Measurements from ENCODE around the gene PRRT2. TPM values are rescaled to one million over a fixed set of nuclear protein-coding genes. Genes with fewer than 3 reads are reported as not detected.
A peak's percentile ranks its signal among the peaks of the same experiment; 100 is the strongest.

Gene PRRT2
- total RNA-seq, 3 donors from 2014 or later, result 2.9 to 3.9 (median 3.5) TPM

DNA sequence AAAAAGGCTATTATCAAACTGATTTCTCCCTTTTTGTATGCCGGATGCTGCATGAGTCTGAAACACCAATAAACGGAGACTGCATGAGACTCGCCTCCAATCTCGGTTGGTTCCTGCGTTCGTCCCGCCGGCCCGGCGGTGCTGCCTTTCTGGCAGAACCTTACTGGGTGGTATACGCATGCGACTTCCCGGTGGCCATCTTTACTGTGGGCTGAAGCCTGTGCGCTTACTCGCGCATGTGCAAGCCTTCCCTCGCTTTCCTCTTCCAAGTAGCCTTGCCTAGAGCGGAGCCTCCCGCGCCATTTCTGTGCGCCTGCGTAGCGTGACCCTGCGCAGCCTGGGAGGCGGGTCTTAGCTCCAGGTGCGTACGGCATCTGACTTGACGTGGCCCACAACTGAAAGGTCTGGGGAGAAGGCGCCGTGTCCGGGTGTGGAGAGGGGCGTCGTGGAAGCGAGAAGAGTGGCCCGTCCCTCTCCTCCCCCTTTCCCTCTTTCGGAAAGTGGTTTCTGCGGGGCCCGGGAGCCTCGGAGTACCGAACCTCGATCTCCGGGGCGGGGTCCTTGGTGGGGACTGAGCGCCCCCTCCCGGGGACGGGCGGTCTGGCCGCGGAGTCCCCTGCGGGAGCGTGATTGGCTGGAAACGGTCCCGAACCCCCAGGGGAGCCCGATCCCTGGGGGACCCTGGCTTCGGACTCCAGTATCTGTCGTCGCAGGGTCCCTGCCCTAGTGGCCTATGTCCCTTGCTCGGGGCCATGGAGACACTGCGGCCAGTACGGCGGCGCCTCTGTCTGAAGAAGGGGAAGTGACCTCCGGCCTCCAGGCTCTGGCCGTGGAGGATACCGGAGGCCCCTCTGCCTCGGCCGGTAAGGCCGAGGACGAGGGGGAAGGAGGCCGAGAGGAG lies 4.0 kb downstream of the PRRT2 start, which contains the start of gene PAGR1:
TSS of gene PAGR1 (plus strand) at position 360 of the 901 bp plus-strand sequence. CDS start at position 734, 374 bp downstream.
- intact Hi-C loops (cut with DNase I; ENCODE audit: low total_unique reads), result no loop called here
- peak; percentile 98 to 99 for DNase-seq (ENCODE audit: low spot score in 2 of 2)
- H3K27ac ChIP-seq, result peak within 1 kb of the TSS; percentile 94 to 96
- H3K27me3 ChIP-seq, result no peaks in the 10 kb centered on the region
- TF ChIP-seq, protein P1, sequence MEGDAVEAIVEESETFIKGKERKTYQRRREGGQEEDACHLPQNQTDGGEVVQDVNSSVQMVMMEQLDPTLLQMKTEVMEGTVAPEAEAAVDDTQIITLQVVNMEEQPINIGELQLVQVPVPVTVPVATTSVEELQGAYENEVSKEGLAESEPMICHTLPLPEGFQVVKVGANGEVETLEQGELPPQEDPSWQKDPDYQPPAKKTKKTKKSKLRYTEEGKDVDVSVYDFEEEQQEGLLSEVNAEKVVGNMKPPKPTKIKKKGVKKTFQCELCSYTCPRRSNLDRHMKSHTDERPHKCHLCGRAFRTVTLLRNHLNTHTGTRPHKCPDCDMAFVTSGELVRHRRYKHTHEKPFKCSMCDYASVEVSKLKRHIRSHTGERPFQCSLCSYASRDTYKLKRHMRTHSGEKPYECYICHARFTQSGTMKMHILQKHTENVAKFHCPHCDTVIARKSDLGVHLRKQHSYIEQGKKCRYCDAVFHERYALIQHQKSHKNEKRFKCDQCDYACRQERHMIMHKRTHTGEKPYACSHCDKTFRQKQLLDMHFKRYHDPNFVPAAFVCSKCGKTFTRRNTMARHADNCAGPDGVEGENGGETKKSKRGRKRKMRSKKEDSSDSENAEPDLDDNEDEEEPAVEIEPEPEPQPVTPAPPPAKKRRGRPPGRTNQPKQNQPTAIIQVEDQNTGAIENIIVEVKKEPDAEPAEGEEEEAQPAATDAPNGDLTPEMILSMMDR (IDR thresholded peaks at IDR 0.05), result peak; percentile 76 to 91 (median 86)
- TF ChIP-seq POLR2AphosphoS5 (IDR thresholded peaks at IDR 0.05), result peak; percentile 89 to 91 (median 91)
- TF ChIP-seq POLR2A (IDR thresholded peaks at IDR 0.05), result peak; percentile 48
- H3K4me1 ChIP-seq, result peaks cover 0 to 11% of the 10 kb centered on the region in 2 donors
- peak within 1 kb of the TSS; percentile 64 to 84 (median 81) for H3K4me3 ChIP-seq
- no peaks in the 10 kb centered on the region for H3K36me3 ChIP-seq
- H3K9me3 ChIP-seq, result no peaks in the 10 kb centered on the region

DNA sequence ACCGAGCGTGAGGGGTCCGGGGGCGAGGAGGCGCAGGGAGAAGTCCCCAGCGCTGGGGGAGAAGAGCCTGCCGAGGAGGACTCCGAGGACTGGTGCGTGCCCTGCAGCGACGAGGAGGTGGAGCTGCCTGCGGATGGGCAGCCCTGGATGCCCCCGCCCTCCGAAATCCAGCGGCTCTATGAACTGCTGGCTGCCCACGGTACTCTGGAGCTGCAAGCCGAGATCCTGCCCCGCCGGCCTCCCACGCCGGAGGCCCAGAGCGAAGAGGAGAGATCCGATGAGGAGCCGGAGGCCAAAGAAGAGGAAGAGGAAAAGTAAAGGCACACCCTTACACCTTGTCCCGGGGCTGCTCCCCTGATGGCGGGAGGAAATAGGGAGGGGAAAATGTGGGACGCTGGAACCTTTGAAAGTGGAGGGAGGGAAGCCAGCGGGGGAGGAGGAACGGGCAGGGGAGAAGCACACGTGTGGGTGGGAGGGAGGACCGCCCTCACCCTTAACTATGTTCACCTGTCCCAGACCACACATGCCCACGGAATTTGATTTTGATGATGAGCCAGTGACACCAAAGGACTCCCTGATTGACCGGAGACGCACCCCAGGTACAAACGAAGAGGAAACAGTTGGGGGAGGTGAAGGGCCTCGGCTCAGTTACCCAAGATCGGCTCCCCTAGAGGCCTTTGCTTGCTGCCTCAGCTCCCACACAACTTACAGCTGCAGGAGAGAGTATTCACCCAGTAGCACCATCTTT lies 4.9 kb downstream of the PRRT2 start:
- Histone ChIP-seq H3K27ac (peak overlapping the region; percentile 94 to 96), H3K4me1 (peaks cover 4 to 11% of the 10 kb centered on the region in 2 donors), H3K9me3 (no peaks in the 10 kb centered on the region), H3K27me3 (no peaks in the 10 kb centered on the region), H3K4me3 (peak overlapping the region; percentile 64 to 84 (median 81)), H3K36me3 (no peaks in the 10 kb centered on the region)
- no peak for DNase-seq (ENCODE audit: low spot score in 2 of 2)
- TF ChIP-seq, protein P1 (IDR thresholded peaks at IDR 0.05), result peak in 1 of 3 donors; percentile 20
- TF ChIP-seq POLR2AphosphoS5 (IDR thresholded peaks at IDR 0.05), result no peak
- intact Hi-C loops (cut with DNase I; ENCODE audit: low total_unique reads), result no loop called here

DNA sequence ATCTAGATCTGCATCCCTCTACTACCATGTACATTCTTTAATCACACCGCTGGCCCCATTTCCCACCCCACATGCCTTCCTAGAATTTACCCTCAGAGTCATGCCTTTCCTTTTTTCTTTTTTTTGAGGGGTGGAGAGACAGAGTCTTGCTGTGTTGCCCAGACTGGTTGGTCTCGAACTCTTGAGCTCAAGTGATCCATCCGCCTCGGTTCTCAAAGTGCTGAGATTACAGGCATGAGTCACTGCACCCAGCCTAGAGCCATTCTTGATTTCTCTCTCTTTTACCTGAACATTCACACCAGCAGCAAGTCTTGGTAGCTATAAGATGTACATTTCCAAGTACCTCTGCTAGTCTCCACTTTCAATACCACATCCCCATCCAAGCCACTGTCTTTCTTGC lies 6.1 kb downstream of the PRRT2 start:
- intact Hi-C loops (cut with DNase I; ENCODE audit: low total_unique reads), result no loop called here

DNA sequence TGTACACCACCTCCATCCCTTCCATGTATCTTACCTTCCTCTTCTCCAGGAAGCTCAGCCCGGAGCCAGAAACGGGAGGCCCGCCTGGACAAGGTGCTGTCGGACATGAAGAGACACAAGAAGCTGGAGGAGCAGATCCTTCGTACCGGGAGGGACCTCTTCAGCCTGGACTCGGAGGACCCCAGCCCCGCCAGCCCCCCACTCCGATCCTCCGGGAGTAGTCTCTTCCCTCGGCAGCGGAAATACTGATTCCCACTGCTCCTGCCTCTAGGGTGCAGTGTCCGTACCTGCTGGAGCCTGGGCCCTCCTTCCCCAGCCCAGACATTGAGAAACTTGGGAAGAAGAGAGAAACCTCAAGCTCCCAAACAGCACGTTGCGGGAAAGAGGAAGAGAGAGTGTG lies 7.5 kb downstream of the PRRT2 start:
- H3K27ac ChIP-seq, result peak overlapping the region; percentile 93 to 98
- H3K27me3 ChIP-seq, result no peaks in the 10 kb centered on the region
- no peaks in the 10 kb centered on the region for H3K9me3 ChIP-seq
- intact Hi-C loops (cut with DNase I; ENCODE audit: low total_unique reads), result no loop called here
- peaks cover 8 to 23% of the 10 kb centered on the region in 2 donors for H3K4me1 ChIP-seq
- TF ChIP-seq POLR2AphosphoS5 (IDR thresholded peaks at IDR 0.05) (no peak), POLR2A (IDR thresholded peaks at IDR 0.05) (no peak)
- TF ChIP-seq, protein P1 (IDR thresholded peaks at IDR 0.05), result no peak
- H3K36me3 ChIP-seq, result no peaks in the 10 kb centered on the region
- H3K4me3 ChIP-seq, result peak overlapping the region in 2 of 3 donors; percentile 68 to 73
- no peak for DNase-seq (ENCODE audit: low spot score in 2 of 2)

More for the DNA sequence above, 6.1 kb downstream of the PRRT2 start:
- no peak for DNase-seq (ENCODE audit: low spot score in 2 of 2)
- Histone ChIP-seq H3K27me3 (no peaks in the 10 kb centered on the region), H3K9me3 (no peaks in the 10 kb centered on the region), H3K4me1 (peaks cover 4 to 19% of the 10 kb centered on the region in 2 donors), H3K27ac (no peak overlapping the region), H3K36me3 (no peaks in the 10 kb centered on the region), H3K4me3 (no peak overlapping the region)
- TF ChIP-seq, protein P1 (IDR thresholded peaks at IDR 0.05), result no peak
- TF ChIP-seq POLR2A (IDR thresholded peaks at IDR 0.05) (no peak), POLR2AphosphoS5 (IDR thresholded peaks at IDR 0.05) (no peak)

Data from breast epithelium (tissue), 4 donors.